Measurements from ENCODE around the gene RAD9A.
A peak's percentile ranks its signal among the peaks of the same experiment; 100 is the strongest.

The RAD9A gene

DNA sequence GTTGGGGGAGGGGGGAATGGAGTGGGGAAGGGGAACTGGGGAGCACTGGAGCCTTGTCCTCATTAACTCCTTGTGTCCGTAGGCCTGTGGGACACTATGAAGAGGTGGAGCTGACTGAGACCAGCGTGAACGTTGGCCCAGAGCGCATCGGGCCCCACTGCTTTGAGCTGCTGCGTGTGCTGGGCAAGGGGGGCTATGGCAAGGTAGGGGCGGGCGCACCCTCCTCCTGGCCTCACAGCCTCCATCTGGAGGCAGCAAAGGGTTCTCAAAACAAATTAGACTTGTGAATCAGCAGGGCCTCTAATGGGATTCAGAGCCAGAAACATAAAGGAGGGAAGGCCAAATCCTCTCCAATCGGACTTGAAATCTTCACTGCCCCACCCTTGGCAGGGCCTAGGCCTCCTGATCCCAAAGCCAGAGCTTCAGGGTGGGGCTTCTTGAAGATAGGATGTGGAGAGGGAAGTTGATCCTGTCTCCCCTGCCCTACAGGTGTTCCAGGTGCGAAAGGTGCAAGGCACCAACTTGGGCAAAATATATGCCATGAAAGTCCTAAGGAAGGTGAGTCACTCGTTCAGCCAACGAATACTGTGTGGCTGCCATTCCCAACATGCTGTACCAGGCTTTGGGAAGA lies 37.4 kb downstream of the RAD9A start:
- DNase-seq: no peak

DNA sequence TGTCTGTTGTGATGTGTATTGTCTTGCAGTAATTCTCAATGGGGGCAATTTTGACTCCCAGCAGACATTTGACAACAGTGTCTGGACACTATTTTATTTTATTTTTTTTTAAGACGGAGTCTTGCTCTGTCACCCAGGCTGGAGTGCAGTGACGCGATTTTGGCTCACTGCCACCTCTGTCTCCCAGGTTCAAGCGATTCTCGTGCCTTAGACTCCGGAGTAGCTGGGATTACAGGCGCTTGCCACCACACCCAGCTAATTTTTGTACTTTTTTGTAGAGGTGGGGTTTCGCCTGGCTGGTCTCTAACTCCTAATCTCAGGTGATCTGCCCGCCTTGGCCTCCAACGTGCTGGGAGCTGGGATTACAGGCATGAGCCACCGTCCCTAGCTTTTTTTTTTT lies 37.9 kb downstream of the RAD9A start:
- no peak for DNase-seq

DNA sequence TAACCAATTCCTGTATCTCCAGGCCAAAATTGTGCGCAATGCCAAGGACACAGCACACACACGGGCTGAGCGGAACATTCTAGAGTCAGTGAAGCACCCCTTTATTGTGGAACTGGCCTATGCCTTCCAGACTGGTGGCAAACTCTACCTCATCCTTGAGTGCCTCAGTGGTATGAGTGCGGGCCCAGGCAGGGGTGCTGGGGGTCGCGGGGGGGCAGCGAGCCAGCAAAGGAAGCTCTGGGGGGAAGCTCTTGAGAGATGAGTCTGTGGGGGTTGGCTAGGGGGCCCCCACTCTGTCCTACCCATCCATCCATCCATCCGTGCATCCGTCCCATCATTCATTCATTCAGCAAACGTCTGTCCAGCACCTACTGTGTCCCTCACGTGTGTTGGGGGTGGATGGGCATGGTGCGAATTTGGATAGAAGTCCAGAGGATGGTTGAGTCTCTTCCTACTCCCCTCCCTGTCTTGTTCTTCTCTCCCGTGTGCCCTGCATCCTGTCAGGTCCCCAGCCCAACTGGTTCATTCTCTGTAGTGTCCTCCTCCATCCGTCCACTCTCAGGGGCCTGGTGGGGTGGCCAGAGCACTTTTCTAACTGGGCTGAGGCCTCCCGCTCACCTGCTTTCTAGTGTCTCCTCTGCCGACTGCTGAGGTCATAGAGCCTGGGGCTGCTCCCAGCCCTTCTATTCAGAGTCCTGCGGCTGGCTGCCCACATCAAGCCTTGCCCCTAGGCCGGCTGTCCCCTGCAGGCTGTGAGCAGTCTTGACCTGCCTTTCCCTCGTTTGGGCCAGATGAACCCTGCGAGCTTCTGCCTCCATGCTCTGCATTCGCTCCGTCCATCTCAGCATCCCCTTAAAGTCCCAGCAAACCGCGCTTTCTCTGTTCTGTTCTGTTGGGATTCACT lies 39.8 kb downstream of the RAD9A start:
- no peak for DNase-seq

DNA sequence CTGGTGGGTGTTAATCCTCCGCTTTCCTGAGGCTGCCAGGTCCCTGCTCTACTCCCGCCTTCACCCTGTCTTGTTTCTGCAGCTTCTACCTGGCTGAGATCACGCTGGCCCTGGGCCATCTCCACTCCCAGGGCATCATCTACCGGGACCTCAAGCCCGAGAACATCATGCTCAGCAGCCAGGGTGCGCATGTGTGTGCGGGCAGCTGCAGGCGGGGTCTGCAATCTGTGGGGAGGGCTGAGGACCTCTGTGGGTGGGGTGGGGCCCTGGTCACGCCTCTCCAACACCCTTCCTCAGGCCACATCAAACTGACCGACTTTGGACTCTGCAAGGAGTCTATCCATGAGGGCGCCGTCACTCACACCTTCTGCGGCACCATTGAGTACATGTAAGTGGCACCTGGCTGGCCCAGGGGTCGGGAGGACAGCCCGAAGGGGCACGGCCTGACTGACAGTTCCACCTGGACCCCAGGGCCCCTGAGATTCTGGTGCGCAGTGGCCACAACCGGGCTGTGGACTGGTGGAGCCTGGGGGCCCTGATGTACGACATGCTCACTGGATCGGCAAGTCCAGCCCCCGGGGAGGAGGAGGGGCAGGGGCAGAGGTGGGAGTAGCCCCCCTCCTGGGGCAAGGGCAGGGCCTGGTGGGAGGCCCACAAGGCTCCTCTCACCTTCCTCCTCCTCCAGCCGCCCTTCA lies 41.0 kb downstream of the RAD9A start:
- DNase-seq: no peak

DNA sequence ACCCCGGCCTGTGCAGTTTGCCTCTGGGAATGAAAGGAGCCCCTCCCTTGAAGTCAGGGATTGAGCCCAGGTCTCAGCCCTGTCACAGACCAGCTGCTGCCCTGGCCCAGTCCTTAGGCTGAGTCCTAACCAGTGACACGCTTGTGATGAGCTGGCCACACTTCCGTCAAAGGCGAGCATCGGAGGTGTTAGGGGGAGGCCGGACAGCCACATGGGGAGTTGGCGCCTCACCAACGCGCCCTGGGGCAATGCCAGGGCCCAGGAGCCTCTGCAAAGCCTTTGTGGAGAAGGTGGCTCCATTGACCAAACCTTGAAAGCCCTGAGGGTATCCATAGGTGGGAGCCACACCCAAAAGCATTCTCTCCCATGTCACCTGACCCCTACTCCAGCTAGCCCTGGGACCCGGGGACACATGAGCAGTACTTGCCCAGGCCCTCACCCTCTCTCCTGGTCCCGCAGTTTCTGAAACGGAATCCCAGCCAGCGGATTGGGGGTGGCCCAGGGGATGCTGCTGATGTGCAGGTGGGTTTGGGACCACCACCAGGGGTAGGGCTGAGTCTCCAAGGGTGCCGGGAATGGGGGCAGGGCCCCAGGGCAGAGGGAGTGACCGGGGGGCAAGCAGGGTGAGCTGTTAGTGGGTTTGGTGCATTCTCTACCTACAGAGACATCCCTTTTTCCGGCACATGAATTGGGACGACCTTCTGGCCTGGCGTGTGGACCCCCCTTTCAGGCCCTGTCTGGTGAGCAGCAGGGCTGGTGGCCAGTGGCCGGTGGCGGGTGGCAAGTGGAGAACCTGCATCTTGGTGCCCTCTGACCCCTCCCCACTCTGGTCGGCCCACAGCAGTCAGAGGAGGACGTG lies 42.0 kb downstream of the RAD9A start:
- DNase-seq: no peak

DNA sequence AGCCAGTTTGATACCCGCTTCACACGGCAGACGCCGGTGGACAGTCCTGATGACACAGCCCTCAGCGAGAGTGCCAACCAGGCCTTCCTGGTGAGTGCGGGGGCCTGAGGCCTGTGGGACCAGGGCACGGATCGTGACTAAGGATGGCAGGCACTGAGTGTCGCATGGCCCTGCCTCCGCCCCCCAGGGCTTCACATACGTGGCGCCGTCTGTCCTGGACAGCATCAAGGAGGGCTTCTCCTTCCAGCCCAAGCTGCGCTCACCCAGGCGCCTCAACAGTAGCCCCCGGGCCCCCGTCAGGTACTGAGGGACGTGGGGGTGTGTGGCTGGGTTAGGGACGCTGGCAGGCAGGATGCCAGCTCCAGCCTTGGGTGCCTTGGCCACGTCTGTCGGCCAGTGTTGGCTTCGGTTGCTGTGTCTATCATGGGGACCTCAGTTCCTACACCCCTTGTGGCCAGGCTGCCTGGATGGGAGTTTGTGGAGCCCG lies 42.7 kb downstream of the RAD9A start:
- DNase-seq: no peak

DNA sequence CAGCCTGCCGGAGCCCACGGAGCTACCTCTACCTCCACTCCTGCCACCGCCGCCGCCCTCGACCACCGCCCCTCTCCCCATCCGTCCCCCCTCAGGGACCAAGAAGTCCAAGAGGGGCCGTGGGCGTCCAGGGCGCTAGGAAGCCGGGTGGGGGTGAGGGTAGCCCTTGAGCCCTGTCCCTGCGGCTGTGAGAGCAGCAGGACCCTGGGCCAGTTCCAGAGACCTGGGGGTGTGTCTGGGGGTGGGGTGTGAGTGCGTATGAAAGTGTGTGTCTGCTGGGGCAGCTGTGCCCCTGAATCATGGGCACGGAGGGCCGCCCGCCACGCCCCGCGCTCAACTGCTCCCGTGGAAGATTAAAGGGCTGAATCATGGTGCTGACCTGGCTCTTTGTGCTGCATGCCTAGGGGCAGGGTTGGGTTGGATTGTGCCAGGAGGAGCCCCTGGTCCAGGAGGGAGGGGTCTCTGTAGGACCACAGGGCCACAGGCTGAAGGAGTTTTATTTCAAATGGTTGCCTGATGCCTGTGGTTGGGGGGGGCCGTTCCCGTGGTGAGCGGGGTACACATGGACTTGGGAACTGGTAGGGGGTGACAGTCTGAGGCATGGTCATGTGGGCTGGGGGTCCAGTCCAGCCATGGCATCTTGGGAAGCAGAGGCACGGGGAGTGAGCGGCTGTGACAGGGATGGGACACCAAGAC lies 43.4 kb downstream of the RAD9A start:
- no peak for DNase-seq

DNA sequence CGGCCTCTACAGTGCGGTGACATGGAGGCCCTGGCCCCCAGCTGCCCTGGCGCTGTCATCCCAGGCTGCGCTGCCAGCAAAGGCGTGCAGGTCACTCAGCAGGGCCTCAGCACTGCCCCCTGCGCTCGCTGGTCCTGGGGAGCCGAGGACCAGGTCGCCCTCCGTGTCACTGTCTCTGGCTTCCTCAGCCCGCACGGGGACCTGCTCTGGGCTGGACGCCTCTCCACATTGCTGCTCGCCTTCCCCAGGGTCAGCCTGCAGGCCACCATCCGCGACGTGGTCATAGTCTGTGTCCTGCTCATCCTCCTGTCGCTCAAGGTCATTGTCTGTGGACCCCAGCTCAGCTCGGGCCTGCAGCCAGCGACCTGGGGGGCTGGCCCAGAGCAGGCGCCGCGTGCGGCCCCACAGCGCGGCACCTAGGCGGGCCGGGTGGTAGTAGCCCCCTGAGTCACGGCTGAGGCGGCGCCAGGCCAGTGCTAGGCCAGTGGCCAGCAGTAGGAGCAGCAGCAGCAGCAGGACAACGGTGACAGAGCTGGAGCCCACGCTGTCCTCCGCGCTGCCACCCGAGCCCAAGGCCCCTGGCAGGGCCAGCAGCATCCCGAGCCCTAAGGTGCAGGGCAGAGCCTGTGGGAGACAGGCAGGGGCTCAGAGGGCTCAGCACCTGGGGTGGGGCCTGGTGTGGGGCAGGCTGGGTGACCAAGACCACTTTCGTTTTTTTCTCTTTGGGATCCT lies 44.1 kb downstream of the RAD9A start:
- no peak for DNase-seq

DNA sequence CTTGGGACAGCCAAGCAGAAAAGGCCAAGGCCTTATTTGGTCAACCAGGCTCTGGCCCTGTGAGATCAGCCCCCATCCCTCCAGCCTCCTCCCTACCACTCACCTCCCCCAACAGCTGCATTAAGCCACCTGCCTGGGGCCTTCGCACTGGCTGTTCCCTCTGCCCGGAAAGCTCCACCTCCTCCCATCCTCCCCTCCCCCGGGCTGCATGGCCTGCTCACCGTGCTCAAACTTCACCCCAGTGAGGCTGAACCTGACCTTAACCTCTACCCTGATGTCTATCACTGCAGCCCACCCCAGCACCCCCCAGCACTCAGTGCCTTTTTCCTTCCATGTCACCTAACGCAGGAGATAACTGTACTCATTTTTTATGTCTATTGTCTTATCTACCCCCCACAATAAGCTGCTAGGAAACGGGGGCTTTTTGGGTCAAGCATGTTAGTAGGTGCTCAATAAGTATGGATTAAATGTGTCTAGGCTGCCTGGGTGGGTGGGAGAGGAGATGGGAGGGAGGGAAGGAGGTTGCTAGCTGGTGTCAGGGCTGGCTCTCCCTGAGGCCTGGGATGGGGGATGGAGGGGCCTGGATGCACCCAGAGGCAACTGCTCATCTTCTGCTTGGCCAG lies 44.8 kb downstream of the RAD9A start:
- DNase-seq: no peak

DNA sequence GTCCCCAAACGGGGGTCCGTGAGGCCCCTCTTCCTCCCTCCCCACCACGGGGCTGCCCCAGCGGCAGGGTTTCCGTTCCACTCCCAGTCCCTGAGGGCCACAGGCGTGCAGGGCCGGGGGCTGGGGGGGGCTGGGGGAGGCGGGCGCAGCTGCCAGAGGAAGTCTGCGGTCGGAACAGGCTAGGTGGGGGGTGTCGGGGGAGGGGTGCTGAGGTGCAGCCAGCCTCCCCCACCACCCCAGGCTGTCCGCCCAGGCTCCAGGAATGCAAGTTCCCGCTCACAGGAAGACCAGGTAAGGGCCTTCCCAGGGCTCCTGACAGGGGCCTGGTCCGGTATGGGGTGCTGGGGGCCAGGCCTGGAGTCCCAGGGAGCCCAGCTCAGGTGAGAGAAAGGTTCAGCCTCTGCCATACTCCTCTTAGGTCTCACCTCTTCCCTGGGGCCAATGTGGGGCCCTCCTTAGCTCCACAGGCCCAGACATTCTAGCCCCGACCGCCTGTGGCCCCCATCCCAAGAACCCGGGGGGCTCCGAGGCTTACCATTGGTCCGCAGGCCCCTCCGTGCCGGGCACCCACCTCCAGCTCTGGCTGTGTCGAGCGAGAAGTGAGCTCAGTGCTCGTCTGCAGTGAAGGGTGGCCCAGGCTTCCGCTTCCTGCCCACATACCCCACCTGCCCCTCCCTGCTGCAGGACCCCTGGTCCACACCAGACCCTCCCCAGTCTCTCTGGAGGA lies 45.5 kb downstream of the RAD9A start, which contains the start of gene PTPRCAP:
TSS of gene PTPRCAP (minus strand) at position 601 of the 727 bp plus-strand sequence. CDS start at position 538, 63 bp downstream.
- no peak for DNase-seq

DNA sequence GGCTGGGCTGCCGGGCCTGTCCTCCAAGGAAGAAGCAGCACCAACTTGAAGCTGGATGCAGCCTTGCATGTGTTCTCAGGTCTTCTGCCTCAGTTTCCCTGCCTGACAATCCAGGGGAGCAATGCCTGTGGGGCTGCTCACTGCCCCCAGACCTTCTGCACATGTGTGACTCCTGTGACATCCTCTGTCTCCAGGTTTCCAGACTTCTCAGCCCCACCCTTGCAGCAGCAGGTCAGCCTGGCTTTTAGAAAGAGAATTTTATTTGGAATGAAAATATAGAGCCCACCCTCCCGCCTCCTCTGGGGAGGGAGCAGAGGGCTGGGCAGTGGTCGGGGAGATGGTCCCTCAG lies 46.0 kb downstream of the RAD9A start:
- no peak for DNase-seq

DNA sequence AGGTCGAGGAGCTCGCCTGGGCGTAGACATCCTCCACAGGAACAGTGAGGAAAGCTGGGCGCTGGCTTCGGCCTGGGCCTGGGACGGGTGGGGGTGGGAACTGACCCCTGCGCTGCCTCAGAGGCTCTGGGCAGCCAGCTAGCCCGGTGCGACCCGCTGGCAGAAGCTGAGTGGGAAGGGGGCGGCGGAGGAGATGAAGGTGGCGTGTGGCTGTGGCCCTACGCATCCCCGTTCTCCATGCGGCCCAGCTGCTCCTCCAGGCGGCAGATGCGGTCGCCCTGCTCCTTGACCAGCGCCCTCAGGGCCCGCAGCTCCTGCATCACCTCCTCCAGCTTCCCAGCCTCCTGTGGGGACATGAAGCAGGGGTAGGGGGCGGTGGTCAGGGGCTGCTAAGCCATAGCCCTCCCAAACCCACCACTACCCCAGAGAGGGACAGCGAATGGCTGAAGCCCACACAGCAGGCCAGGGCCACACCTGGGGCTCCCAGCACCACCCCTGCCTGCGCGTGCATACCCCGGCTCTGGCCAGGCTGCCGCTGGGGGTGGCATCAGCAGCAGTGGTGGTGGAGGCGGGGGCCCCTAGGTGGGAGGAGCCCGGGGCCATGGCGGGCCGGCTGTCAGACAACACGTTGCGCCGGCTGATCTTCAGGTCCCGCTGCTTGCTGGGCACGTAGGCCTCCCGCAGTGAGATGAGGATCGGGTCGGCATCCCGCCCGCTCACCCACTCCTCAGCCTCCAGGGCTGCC lies 46.5 kb downstream of the RAD9A start:
- no peak for DNase-seq

DNA sequence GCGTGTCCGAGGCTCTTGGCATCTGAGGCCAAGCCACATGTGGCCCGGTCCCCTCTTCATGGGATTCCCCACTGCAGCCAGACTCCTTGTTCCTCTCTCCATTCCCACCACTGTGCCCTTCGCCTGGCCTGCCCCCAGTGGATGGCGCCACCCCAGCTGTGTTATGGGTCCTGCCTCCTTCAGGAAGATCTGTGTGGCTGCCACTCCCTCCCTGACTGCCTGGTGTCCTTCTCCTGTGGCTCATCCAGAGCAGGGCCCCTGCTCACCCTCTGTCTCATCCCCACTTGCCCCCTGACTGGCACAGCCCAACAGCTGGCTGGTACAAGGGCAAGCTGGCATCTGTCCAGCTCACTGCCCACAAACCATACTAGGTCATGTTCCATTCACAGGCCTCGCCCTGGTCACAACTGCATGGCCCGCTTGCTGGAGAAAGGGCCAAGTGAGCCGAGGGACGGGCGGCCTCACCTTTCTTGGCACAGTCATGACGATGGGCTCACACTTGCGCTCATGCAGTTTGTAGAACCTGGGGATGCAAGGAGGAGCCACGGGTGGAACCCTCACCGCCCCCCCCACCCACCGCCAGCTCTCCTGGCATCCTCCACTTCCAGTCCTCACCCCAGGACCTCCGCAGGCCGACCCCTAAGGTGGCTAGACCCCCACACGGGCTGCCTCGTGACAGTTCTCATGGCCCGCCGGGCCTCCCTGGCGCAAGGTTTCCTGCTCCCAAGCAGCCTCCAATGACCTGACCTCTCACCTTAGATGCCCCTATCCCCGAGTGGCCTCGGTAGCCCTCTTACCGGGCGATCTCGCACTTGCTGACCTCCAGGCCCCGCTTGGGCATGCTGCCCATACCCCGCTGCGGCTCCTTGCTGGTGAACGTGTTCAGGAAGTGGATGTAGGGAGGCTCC lies 47.8 kb downstream of the RAD9A start:
- peak in 1 of 2 experiments; percentile 20 for DNase-seq

DNA sequence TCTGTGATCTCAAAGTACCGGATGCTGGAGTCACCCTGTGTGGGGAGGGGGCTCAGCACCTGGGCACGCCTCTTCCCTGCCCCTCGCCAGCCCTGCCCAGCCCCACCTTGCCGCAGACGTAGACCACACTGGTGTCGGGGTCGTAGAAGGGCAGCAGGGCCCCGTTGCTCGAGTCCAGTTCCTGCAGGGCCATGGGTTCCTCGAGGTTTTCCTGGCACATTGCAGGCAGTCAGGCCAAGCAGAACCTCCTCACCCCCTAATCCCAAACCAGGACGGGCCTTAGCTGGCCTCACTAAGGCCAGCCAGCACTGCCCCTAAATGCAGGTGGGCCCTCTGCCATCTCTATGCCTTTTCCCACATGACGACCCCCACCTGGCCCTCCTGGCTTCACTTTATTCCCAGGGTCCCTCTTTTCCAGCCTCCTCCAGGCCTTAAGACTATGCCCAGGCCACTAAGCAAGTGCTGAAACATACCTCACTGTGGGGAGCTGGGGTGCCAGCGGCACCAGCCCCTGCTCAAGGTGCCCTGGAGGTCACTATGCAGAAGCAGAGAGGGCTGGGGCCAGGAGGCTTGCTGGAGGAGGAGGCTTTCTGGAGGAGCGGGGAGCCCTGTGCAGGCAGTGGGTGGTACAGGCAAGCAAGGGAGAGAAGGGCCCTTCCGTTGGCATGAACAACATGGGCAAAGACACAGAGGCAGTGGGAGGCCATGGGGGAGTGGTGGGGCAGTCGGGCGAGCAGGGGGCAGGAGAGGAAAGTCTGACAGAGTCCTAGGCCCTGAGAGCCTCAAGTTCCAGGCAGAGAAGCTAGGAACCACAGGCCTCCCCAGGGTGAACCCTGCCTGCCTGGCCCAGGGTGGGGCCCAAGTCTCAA lies 48.7 kb downstream of the RAD9A start:
- DNase-seq: no peak

DNA sequence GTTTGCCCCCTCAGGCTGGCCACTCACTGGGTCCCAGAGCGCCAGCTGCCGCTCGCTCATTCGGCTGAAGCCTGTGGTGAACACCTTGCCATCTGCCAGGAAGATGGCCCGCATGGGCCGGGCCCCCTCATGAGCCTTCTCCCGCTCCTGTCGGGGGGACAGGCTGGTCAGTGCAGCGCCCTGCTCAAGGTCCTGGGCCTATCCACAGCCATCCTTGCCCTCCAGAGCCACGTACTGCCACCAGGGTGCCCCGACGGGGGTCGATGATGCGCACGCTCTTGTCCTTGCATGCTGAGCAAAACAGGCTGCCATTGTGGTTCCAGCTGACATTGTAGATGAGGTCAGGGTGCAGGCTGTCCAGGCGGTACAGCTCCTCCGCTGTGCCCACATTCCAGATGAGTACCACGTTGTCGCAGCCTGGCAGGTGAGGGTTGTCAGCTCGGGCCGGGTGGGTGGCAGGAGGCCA lies 49.3 kb downstream of the RAD9A start:
- DNase-seq: peak in 1 of 2 experiments; percentile 54

DNA sequence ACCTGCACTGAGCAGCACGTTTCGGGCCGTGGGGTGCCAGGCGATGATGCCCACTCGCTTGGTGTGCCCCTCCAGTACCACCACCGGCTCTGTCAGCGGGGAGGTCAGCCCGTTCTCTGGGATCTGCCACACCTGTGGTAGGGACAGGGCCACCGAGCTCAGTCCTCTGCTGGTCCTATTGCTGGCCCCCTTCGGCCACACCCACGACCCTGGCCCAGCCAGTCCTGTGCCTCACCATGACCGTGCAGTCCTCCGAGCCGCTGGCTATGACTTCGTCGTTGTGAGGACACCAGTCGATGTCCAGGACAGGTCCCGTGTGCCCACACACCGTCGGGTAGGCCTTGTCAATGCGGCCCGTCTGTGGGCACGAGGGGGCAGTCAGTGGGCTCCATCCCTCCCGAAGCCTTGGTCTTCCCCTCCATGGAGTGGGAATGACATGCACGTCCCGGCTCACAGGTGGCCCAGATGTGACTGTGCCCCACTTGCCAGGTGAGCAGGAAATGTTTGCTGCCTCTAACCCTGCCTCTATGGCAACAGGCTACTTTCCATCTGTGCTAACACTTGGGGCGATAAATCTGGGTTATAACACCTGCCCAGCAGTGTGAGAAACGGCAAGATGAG lies 50.1 kb downstream of the RAD9A start:
- no peak for DNase-seq
